Activated CD4-positive, alpha-beta T cell treated with anti-CD3 and anti-CD28 coated beads, Interleukin-2, amount 50 U/mL, for 4 hours (primary cell): Measurements from ENCODE around the gene SIGLEC15.
"Not testable (repeated sequence)": the region's sequence is repeated elsewhere in the genome, so short reads cannot be mapped to it uniquely, and the experiment has no call there.

Experiments
- DNase-seq, 2 experiments: peaks; one replicate each; pipeline ENCODE4 v3.0.0-alpha.2; 2020

SIGLEC15 gene

GRCh38 chr18:45847119-45847518 is 21.6 kb downstream of the SIGLEC15 start:
- no peak for DNase-seq

GRCh38 chr18:45848643-45849042 is 23.2 kb downstream of the SIGLEC15 start:
- DNase-seq = not testable (repeated sequence)

DNA sequence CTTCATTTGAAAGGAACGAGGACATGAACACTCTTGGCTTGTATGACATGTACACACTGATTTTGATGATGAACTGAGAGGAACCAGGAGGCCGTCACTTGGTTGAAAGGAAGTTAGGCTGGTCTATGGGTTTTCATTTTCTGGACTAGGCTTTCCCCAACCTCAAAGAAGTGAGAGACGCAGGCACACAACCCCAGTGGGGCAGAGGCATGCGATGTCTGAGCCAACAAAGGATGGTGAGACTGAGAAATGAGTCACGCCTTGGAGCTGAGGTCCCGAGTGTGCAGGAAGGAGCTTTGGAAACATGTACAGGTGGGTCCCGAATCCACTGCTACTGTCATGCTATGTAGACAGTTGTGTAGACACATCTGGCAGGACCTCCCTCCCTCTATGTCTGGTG is 24.1 kb downstream of the SIGLEC15 start:
- DNase-seq = no peak

- DNase-seq = no peak
These were observed 24.5 kb downstream of the SIGLEC15 start for GRCh38 chr18:45850021-45850420.

DNA sequence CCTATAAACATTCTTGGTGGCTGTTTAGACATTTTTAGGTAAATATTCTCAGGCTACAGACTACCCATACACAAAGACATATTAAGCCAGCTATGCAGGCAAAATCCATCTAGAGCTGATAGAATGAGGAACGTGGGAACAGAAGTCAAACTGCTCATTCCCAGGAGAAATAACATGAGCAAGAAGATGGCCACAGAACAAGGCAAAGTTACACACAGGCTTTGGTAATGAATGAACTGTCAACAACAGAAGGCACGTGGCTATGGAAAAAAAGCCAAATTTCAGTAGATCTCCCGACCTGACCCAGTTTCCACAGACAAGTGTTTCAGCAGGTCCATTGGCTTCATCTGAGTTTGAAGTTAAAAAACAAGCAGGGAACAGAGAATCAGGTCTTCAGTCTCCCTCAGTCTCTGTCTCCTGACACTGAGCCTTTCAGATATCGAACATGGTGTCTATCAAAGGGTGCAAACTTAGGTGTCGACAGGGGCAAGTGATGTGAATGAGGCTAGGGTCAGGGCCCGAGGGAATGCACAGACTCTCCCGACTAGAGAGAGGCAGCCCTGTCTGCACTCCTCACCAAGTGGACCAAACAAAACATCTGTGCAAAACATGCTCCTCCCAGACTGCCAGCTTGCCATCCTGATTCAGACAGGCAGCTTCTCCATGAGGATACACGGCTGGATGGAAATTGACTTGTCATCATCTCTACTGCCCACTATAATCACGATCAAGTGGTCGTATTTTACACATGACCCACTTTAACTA is 25.9 kb downstream of the SIGLEC15 start:
- DNase-seq = no peak

- no peak for DNase-seq
These were observed 27.2 kb downstream of the SIGLEC15 start for GRCh38 chr18:45852631-45853030.

- no peak for DNase-seq
These were observed 28.6 kb downstream of the SIGLEC15 start for GRCh38 chr18:45854036-45854586.

- DNase-seq = no peak
These were observed 31.1 kb downstream of the SIGLEC15 start for GRCh38 chr18:45856531-45856930.

DNA sequence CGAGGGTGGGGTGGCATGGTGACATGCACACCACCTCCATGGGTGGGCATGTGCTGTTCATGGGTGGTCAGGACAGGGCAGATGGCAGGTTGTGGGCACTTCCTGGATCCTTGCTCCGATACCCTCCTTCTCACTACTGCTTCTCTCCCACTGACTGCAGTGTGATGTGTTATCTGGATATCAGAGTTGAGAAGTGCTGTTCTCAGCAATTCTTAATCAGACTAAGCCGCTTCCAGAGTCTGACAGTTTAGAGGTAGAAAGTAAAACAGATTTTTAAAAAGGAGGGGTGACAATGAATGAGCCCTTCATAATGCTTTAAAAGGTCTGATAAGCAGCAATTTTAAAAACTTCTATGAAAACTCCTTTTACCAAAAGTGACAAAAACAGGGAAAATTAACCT is 33.9 kb downstream of the SIGLEC15 start:
- no peak for DNase-seq

DNA sequence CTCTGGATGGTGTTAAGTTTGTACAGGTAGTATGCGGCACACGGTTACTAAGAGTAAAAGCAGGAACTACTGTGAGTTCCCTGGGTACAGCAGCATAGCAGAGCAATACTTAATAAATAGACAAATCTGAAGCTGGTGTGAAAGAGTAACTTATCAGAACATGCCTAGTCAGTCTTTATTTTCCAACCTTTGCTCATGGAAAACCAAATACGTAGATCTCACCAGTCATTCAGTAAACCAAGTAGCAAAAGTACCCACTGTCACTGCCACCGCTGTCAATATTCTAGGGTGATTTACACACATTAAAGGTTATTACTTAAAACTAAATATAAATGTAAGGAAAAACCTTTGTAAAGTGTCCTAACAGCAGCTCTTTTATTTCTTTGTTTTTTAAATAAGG is 35.0 kb downstream of the SIGLEC15 start:
- DNase-seq = no peak

- DNase-seq = no peak
These were observed 35.5 kb downstream of the SIGLEC15 start for GRCh38 chr18:45860971-45861370.

GRCh38 chr18:45861926-45862325 is 36.5 kb downstream of the SIGLEC15 start:
- DNase-seq = no peak

DNA sequence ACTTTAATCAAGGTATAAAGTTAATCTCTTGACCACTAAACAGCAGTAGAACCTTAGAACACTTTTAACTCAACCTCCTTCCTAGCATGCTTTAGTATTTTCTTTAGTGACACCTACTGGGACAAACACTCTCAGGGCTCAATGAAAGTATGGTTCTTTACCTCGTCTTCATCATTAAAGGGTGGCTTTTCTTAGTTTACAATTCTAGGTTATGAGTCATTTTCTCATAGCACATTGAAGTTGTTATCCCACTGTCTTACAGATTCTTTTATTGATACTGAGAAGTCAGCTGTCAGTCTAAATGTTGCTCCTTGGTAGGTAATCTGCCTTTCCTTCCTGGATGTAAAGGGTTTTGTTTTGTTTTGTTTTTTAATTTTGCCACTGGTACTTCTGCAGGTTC is 38.0 kb downstream of the SIGLEC15 start:
- no peak for DNase-seq

DNA sequence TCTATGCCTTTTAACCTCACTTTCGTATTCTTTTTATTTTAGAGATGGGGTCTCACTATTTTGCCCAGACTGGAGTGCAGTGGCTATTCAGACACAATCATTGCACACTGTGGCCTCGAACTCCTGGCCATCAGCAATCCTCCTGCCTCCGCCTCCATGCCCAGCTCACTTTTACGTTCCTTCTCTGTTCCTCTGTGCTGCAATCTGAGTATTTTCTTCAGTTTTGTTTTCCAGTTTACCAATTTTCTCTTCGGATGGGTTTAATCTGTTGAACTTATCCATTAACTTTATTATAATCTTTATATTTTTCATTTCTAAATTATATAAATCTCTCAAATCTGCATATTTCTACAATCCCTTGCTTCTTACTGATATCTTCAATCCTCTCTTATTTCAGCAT is 38.6 kb downstream of the SIGLEC15 start:
- DNase-seq = no peak

- DNase-seq = no peak
These were observed 40.0 kb downstream of the SIGLEC15 start for GRCh38 chr18:45865466-45865865.

DNA sequence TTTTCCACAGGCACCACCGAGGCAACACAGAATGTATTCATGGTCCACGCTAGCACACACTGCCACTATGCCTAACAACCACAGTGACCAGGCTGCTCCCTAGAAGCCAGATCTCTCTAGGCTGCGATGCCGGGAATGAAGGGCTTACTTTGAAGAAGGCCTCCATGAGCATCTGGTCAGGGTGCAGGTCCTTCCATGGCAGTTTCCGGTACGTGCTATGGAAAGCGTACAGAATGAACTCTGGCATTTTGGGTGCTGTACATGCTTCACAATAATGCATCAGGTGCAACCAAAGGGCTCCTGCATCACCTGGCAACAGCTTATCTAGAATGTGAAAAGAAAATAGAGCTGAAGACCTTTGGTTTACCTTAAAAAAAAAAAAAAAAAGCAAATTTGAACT is 44.9 kb downstream of the SIGLEC15 start:
- DNase-seq = no peak

DNA sequence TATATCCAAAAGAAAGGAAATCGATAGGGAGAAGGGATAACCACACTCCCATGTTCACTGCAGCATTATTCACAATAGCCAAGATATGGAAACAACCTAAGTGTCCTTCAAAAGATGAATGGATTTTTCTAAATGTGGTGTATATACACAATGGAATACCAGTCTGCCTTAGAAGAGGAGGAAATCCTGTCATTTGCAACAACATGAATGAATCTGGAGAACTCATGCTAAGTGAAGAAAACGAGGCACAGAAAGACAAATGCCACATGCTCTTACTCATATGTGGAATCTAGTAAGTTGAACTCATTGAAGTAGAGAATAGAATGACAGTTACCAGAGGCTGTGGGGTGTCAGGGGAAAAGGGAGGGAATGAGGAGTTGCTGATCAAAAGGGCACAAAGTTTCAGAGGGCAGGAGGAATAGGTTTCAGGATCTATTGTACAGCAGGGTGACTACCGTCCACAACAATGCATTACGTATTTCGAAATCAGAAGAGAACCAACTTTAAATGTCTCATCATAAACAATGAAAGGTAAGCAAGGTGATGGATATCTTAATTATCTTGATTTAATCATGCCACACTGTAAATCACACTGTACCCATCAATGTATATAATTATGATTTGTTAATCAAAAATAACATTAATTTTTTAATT is 46.1 kb downstream of the SIGLEC15 start:
- DNase-seq = no peak

DNA sequence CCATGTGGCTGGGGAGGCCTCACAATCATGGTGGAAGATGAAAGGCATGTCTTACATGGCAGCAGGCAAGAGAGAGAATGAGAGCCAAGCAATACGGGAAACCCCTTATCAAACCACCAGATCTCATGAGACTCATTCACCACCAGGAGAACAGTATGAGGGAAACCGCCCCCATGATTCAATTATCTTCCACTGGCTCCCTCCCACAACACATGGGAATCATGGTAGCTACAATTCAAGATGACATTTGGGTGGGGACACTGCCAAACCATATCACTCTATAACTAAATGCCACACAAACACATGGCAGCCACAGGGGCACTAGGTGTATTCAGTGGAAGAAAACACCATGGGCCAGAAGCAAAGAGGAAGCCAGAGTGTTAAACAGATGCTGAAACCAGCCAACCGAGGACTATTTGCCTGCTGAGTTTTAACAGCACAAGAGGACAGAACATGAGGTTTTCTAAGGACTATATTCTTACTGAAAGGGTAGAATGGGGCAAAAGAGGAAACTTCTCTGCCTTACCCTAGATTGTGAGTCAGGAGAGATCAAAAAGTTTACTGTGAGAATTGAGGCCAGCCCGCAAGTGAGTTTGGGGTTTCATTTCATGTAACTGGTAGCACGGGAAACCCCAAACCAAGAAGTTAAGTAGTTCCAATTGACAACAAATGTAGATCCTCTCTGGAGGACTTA is 49.2 kb downstream of the SIGLEC15 start:
- peak; percentile 39 to 51 for DNase-seq

- DNase-seq = no peak
These were observed 50.7 kb downstream of the SIGLEC15 start for GRCh38 chr18:45876161-45876560.

GRCh38 chr18:45877403-45877802 is 51.9 kb downstream of the SIGLEC15 start:
- DNase-seq = no peak

GRCh38 chr18:45879681-45880655 is 54.5 kb downstream of the SIGLEC15 start:
- DNase-seq = peak; percentile 60

DNA sequence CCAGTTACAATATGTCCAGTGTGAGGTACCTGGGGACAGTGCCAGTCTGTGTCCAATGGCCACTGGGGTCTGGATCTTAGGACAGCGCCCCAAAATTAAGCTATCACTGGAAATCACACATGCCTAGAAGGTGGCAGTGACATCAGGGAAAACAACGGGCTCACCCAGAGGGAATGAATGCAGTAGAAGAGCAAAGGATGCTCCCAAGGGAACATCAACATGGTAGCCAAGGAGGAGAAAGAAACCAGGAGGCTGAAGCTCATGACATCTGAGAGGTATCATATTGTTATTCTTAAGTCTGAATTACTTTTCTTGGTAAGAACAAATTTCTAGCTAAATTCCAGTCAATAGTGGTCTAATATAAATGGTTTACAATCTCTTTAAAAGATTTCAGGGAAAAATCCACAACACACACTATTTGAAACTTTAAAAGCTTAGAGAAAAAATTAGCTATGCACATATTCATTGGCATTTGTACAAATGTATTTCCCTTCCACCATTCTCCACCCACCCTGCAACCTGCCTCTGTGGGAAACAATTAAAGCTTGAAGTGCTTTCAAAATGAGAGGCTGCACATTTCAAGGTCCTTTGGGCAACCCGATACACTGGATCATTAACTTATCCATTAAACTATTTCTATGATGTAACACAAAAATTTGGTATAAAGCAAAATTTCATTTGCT is 55.5 kb downstream of the SIGLEC15 start:
- DNase-seq = no peak
